Neural crest cell (in vitro differentiated cells): ENCODE data around the gene TMPRSS11A. TPM values are rescaled to one million over a fixed set of nuclear protein-coding genes. Genes with fewer than 3 reads are reported as not detected.

Source experiments
- DNase-seq: peaks from one replicate; pipeline ENCODE4 v3.0.0; 2021; ENCODE audit warnings: low read depth, mixed read lengths, low spot score
- H3K27ac Mint-ChIP-seq: one replicate; pipeline ENCODE4 v1.8.0; 2021; ENCODE audit warnings: mild to moderate bottlenecking, mixed read lengths; ENCODE audit not compliant: unreplicated experiment
- H3K27me3 Mint-ChIP-seq: 2 replicates; pipeline ENCODE4 v1.8.0; 2021; ENCODE audit warnings: low read depth, mild to moderate bottlenecking, mixed read lengths
- H3K36me3 Mint-ChIP-seq: 2 replicates; pipeline ENCODE4 v1.8.0; 2021; ENCODE audit warnings: low read depth, mild to moderate bottlenecking, mixed read lengths
- H3K4me1 Mint-ChIP-seq: 2 replicates; pipeline ENCODE4 v1.8.0; 2021; ENCODE audit warnings: mixed read lengths
- H3K4me3 Mint-ChIP-seq: one replicate; pipeline ENCODE4 v1.8.0; 2021; ENCODE audit warnings: mild to moderate bottlenecking, mixed read lengths
- H3K9me3 Mint-ChIP-seq: 2 replicates; pipeline ENCODE4 v1.8.0; 2021; ENCODE audit warnings: mixed read lengths
- CTCF ChIP-seq: fragments of 200-600 bp; sonication (generic); conservative IDR thresholded peaks from 2 replicates; pipeline ENCODE4 v1.5.0; 2021; ENCODE audit warnings: antibody characterized with exemption, mild to moderate bottlenecking
- total RNA-seq: library from RNA; stranded (reverse); gene quantifications from 2 replicates; pipeline ENCODE4 v1.2.1, GENCODE V29; 2021

The TMPRSS11A gene
- total RNA-seq, 1 donor from 2014 or later: not detected

GRCh38 chr4:67929426-67929825, 33.9 kb downstream of the TMPRSS11A start:
- no peak overlapping the region for H3K4me3 Mint-ChIP-seq
- no peak overlapping the region for H3K27ac Mint-ChIP-seq
- H3K36me3 Mint-ChIP-seq: no peaks in the 10 kb centered on the region
- TF ChIP-seq CTCF: no peak
- H3K4me1 Mint-ChIP-seq: no peaks in the 10 kb centered on the region
- H3K9me3 Mint-ChIP-seq: peaks cover 3% of the 10 kb centered on the region
- H3K27me3 Mint-ChIP-seq: no peaks in the 10 kb centered on the region
- no peak for DNase-seq

- TF ChIP-seq CTCF: no peak
- Mint-ChIP-seq H3K36me3 (no peaks in the 10 kb centered on the region), H3K27me3 (no peaks in the 10 kb centered on the region), H3K27ac (no peak overlapping the region), H3K4me1 (no peaks in the 10 kb centered on the region), H3K4me3 (no peak overlapping the region), H3K9me3 (peaks cover 8% of the 10 kb centered on the region)
- no peak for DNase-seq
Measured at GRCh38 chr4:67928546-67928945, 34.7 kb downstream of the TMPRSS11A start.

- Mint-ChIP-seq H3K27me3 (no peaks in the 10 kb centered on the region), H3K4me1 (peaks cover 5% of the 10 kb centered on the region), H3K27ac (no peak overlapping the region), H3K9me3 (peaks cover 8% of the 10 kb centered on the region), H3K36me3 (no peaks in the 10 kb centered on the region), H3K4me3 (no peak overlapping the region)
- DNase-seq: no peak
- TF ChIP-seq CTCF: no peak
Measured at GRCh38 chr4:67927251-67927650, 36.0 kb downstream of the TMPRSS11A start.

- Mint-ChIP-seq H3K27me3 (no peaks in the 10 kb centered on the region), H3K4me3 (no peak overlapping the region), H3K36me3 (no peaks in the 10 kb centered on the region), H3K4me1 (peaks cover 9% of the 10 kb centered on the region), H3K9me3 (peaks cover 8% of the 10 kb centered on the region), H3K27ac (no peak overlapping the region)
- TF ChIP-seq CTCF: no peak
- no peak for DNase-seq
Measured at GRCh38 chr4:67926485-67926884, 36.8 kb downstream of the TMPRSS11A start.

- Mint-ChIP-seq H3K4me3 (no peak overlapping the region), H3K9me3 (peaks cover 7% of the 10 kb centered on the region), H3K27me3 (no peaks in the 10 kb centered on the region), H3K4me1 (peaks cover 9% of the 10 kb centered on the region), H3K36me3 (no peaks in the 10 kb centered on the region), H3K27ac (no peak overlapping the region)
- DNase-seq: no peak
- no peak for TF ChIP-seq CTCF
Measured at GRCh38 chr4:67922697-67923096, 40.6 kb downstream of the TMPRSS11A start.

- Mint-ChIP-seq H3K4me1 (peaks cover 9% of the 10 kb centered on the region), H3K27ac (no peak overlapping the region), H3K36me3 (no peaks in the 10 kb centered on the region), H3K4me3 (no peak overlapping the region), H3K27me3 (no peaks in the 10 kb centered on the region), H3K9me3 (peaks cover 3% of the 10 kb centered on the region)
- no peak for DNase-seq
- peak; percentile 60 for TF ChIP-seq CTCF
Measured at GRCh38 chr4:67918428-67918827, 44.9 kb downstream of the TMPRSS11A start.
